ENCODE data around the gene ARHGEF3. TPM values are rescaled to one million over a fixed set of nuclear protein-coding genes. Genes with fewer than 3 reads are reported as not detected.

Gene ARHGEF3
- total RNA-seq, result 38.0 TPM

GRCh38 chr3:56801662-56802377 lies at the start of gene ARHGEF3:
Gene ARHGEF3, minus strand, starts transcription at chr3:56801949. Its CDS starts 151 bp downstream, at chr3:56801798.
- Histone ChIP-seq H3K4me1 (ENCODE audit: insufficient read depth, low read length) (peaks cover 43% of the 10 kb centered on the region), H3K9me3 (ENCODE audit: low read depth, low read length) (no peaks in the 10 kb centered on the region), H3K27me3 (ENCODE audit: insufficient read depth, low read length) (no peaks in the 10 kb centered on the region), H3K4me3 (ENCODE audit: low read length) (peak within 1 kb of the TSS; percentile 91)

GRCh38 chr3:56849698-56850097 lies 47.9 kb upstream of the ARHGEF3 start:
- Histone ChIP-seq H3K27me3 (ENCODE audit: insufficient read depth, low read length) (no peaks in the 10 kb centered on the region), H3K9me3 (ENCODE audit: low read depth, low read length) (no peaks in the 10 kb centered on the region), H3K4me1 (ENCODE audit: insufficient read depth, low read length) (no peaks in the 10 kb centered on the region), H3K4me3 (ENCODE audit: low read length) (no peak overlapping the region)

GRCh38 chr3:56845505-56845904 lies 43.8 kb upstream of the ARHGEF3 start:
- Histone ChIP-seq H3K4me3 (ENCODE audit: low read length) (no peak overlapping the region), H3K27me3 (ENCODE audit: insufficient read depth, low read length) (no peaks in the 10 kb centered on the region), H3K4me1 (ENCODE audit: insufficient read depth, low read length) (no peaks in the 10 kb centered on the region), H3K9me3 (ENCODE audit: low read depth, low read length) (no peaks in the 10 kb centered on the region)

GRCh38 chr3:56844536-56844935 lies 42.8 kb upstream of the ARHGEF3 start:
- no peaks in the 10 kb centered on the region for H3K27me3 ChIP-seq (ENCODE audit: insufficient read depth, low read length)
- no peaks in the 10 kb centered on the region for H3K9me3 ChIP-seq (ENCODE audit: low read depth, low read length)
- no peaks in the 10 kb centered on the region for H3K4me1 ChIP-seq (ENCODE audit: insufficient read depth, low read length)
- no peak overlapping the region for H3K4me3 ChIP-seq (ENCODE audit: low read length)

GRCh38 chr3:56839784-56840715 lies 38.3 kb upstream of the ARHGEF3 start:
- H3K9me3 ChIP-seq (ENCODE audit: low read depth, low read length), result no peaks in the 10 kb centered on the region
- no peak overlapping the region for H3K4me3 ChIP-seq (ENCODE audit: low read length)
- H3K4me1 ChIP-seq (ENCODE audit: insufficient read depth, low read length), result no peaks in the 10 kb centered on the region
- no peaks in the 10 kb centered on the region for H3K27me3 ChIP-seq (ENCODE audit: insufficient read depth, low read length)

- Histone ChIP-seq H3K4me3 (ENCODE audit: low read length) (no peak overlapping the region), H3K27me3 (ENCODE audit: insufficient read depth, low read length) (no peaks in the 10 kb centered on the region), H3K4me1 (ENCODE audit: insufficient read depth, low read length) (no peaks in the 10 kb centered on the region), H3K9me3 (ENCODE audit: low read depth, low read length) (no peaks in the 10 kb centered on the region)
Measured at GRCh38 chr3:56838448-56838847, 36.7 kb upstream of the ARHGEF3 start.

GRCh38 chr3:56837196-56837955 lies 35.6 kb upstream of the ARHGEF3 start:
- Histone ChIP-seq H3K27me3 (ENCODE audit: insufficient read depth, low read length) (no peaks in the 10 kb centered on the region), H3K4me3 (ENCODE audit: low read length) (no peak overlapping the region), H3K9me3 (ENCODE audit: low read depth, low read length) (no peaks in the 10 kb centered on the region), H3K4me1 (ENCODE audit: insufficient read depth, low read length) (no peaks in the 10 kb centered on the region)

GRCh38 chr3:56836276-56837163 lies 34.8 kb upstream of the ARHGEF3 start:
- Histone ChIP-seq H3K27me3 (ENCODE audit: insufficient read depth, low read length) (no peaks in the 10 kb centered on the region), H3K4me3 (ENCODE audit: low read length) (no peak overlapping the region), H3K9me3 (ENCODE audit: low read depth, low read length) (no peaks in the 10 kb centered on the region), H3K4me1 (ENCODE audit: insufficient read depth, low read length) (no peaks in the 10 kb centered on the region)

GRCh38 chr3:56835650-56836227 lies 34.0 kb upstream of the ARHGEF3 start:
- Histone ChIP-seq H3K9me3 (ENCODE audit: low read depth, low read length) (no peaks in the 10 kb centered on the region), H3K27me3 (ENCODE audit: insufficient read depth, low read length) (no peaks in the 10 kb centered on the region), H3K4me1 (ENCODE audit: insufficient read depth, low read length) (no peaks in the 10 kb centered on the region), H3K4me3 (ENCODE audit: low read length) (no peak overlapping the region)

GRCh38 chr3:56833536-56833935 lies 31.8 kb upstream of the ARHGEF3 start:
- no peaks in the 10 kb centered on the region for H3K9me3 ChIP-seq (ENCODE audit: low read depth, low read length)
- no peak overlapping the region for H3K4me3 ChIP-seq (ENCODE audit: low read length)
- H3K4me1 ChIP-seq (ENCODE audit: insufficient read depth, low read length), result no peaks in the 10 kb centered on the region
- H3K27me3 ChIP-seq (ENCODE audit: insufficient read depth, low read length), result no peaks in the 10 kb centered on the region

GRCh38 chr3:56833022-56833421 lies 31.3 kb upstream of the ARHGEF3 start:
- H3K4me3 ChIP-seq (ENCODE audit: low read length), result no peak overlapping the region
- H3K4me1 ChIP-seq (ENCODE audit: insufficient read depth, low read length), result no peaks in the 10 kb centered on the region
- no peaks in the 10 kb centered on the region for H3K27me3 ChIP-seq (ENCODE audit: insufficient read depth, low read length)
- H3K9me3 ChIP-seq (ENCODE audit: low read depth, low read length), result no peaks in the 10 kb centered on the region

- Histone ChIP-seq H3K4me1 (ENCODE audit: insufficient read depth, low read length) (peaks cover 4% of the 10 kb centered on the region), H3K4me3 (ENCODE audit: low read length) (no peak overlapping the region)
Measured at GRCh38 chr3:56831572-56831971, 29.8 kb upstream of the ARHGEF3 start.

GRCh38 chr3:56830884-56831283 lies 29.1 kb upstream of the ARHGEF3 start:
- H3K27me3 ChIP-seq (ENCODE audit: insufficient read depth, low read length), result no peaks in the 10 kb centered on the region
- peaks cover 4% of the 10 kb centered on the region for H3K4me1 ChIP-seq (ENCODE audit: insufficient read depth, low read length)
- H3K9me3 ChIP-seq (ENCODE audit: low read depth, low read length), result no peaks in the 10 kb centered on the region
- H3K4me3 ChIP-seq (ENCODE audit: low read length), result no peak overlapping the region

More at GRCh38 chr3:56831572-56831971, 29.8 kb upstream of the ARHGEF3 start:
- H3K27me3 ChIP-seq (ENCODE audit: insufficient read depth, low read length), result no peaks in the 10 kb centered on the region
- no peaks in the 10 kb centered on the region for H3K9me3 ChIP-seq (ENCODE audit: low read depth, low read length)

- no peaks in the 10 kb centered on the region for H3K9me3 ChIP-seq (ENCODE audit: low read depth, low read length)
- H3K4me1 ChIP-seq (ENCODE audit: insufficient read depth, low read length), result peaks cover 4% of the 10 kb centered on the region
- no peak overlapping the region for H3K4me3 ChIP-seq (ENCODE audit: low read length)
Measured at GRCh38 chr3:56829533-56829932, 27.8 kb upstream of the ARHGEF3 start.

More at GRCh38 chr3:56829533-56829932, 27.8 kb upstream of the ARHGEF3 start:
- H3K27me3 ChIP-seq (ENCODE audit: insufficient read depth, low read length), result no peaks in the 10 kb centered on the region
